A673 (cell line): Measurements from ENCODE around the gene SOS1. TPM values are rescaled to one million over a fixed set of nuclear protein-coding genes. Genes with fewer than 3 reads are reported as not detected.

ENCODE experiments used
- BruUV-seq: library from RNA; stranded (reverse); fragments of 400-500 nt; replicated peaks from 2 replicates; lab custom pipeline; 2021; lab: Mats Ljungman, UMichigan
- CTCF ChIA-PET: fragments of 300-600 bp; sonication (Branson Sonifier 250); formaldehyde crosslinking; loops from one replicate; lab custom pipeline; 2022; ENCODE audit warnings: antibody characterized with exemption; lab: Charles Lee
- POLR2A ChIA-PET: fragments of 300-600 bp; sonication (Branson Sonifier 250); formaldehyde crosslinking; loops from one replicate; lab custom pipeline; 2022; ENCODE audit warnings: antibody characterized with exemption; ENCODE audit not compliant: low non-redundant PET; lab: Charles Lee
- DNase-seq: peaks from one replicate; pipeline ENCODE4 v3.0.0-alpha.2; 2015; ENCODE audit warnings: low spot score
- H3K27ac ChIP-seq: fragments of 200-600 bp; sonication (generic); 2 replicates; pipeline ENCODE4 v1.5.1; 2016; ENCODE audit warnings: mixed run types, low read depth, mild to moderate bottlenecking, mixed read lengths, antibody characterized with exemption, low read length; ENCODE audit not compliant: poor library complexity, severe bottlenecking
- H3K27me3 ChIP-seq: fragments of 200-600 bp; sonication (generic); replicated peaks from 2 replicates; pipeline ENCODE4 v1.6.1; 2017; ENCODE audit warnings: mixed run types, low read depth, mild to moderate bottlenecking, mixed read lengths, antibody characterized with exemption, low read length; ENCODE audit not compliant: insufficient read depth, poor library complexity
- H3K36me3 ChIP-seq: fragments of 200-600 bp; sonication (generic); 2 replicates; pipeline ENCODE4 v1.6.1; 2016; ENCODE audit warnings: mixed run types, mild to moderate bottlenecking, mixed read lengths, antibody characterized with exemption, low read length; ENCODE audit not compliant: insufficient read depth, poor library complexity, severe bottlenecking
- H3K4me1 ChIP-seq: fragments of 200-600 bp; sonication (generic); 2 replicates; pipeline ENCODE4 v1.6.1; 2017; ENCODE audit warnings: mixed run types, mild to moderate bottlenecking, mixed read lengths, antibody characterized with exemption, low read length; ENCODE audit not compliant: insufficient read depth, poor library complexity, severe bottlenecking
- H3K4me3 ChIP-seq: fragments of 200-600 bp; sonication (generic); 2 replicates; pipeline ENCODE4 v1.5.1; 2016; ENCODE audit warnings: low read depth, mixed run types, mild to moderate bottlenecking, mixed read lengths, low read length; ENCODE audit not compliant: poor library complexity, severe bottlenecking
- H3K9me3 ChIP-seq: fragments of 200-600 bp; sonication (generic); 2 replicates; pipeline ENCODE4 v1.6.1; 2016; ENCODE audit warnings: mixed run types, low read depth, mild to moderate bottlenecking, mixed read lengths, antibody characterized with exemption, low read length; ENCODE audit not compliant: poor library complexity, severe bottlenecking
- CTCF ChIP-seq: fragments of 300-800, 200-600 bp; sonication (generic); conservative IDR thresholded peaks from 2 replicates; pipeline ENCODE4 v1.5.1; 2017; ENCODE audit warnings: low read depth, mild to moderate bottlenecking, antibody characterized with exemption, low read length, moderate library complexity, mixed read lengths
- EZH2 ChIP-seq: fragments of 200-600 bp; sonication (generic); IDR thresholded peaks from 2 replicates; pipeline ENCODE4 v1.6.1; 2017; ENCODE audit warnings: borderline replicate concordance, low read depth, mild to moderate bottlenecking, mixed read lengths, antibody characterized with exemption, low read length; ENCODE audit not compliant: poor library complexity, severe bottlenecking
- intact Hi-C: fragments of 100-400 bp; cut with micrococcal nuclease; formaldehyde crosslinking; loops from one replicate; pipeline ENCODE4 v1.10.0; 2022; ENCODE audit not compliant: unreplicated experiment
- total RNA-seq: library from RNA; stranded (reverse); gene quantifications from 2 replicates; pipeline ENCODE4 v1.2.3, GENCODE V29; 2021

Gene SOS1
- total RNA-seq, 1 experiment from 2014 or later: 37.8 TPM

GRCh38 chr2:39107724-39108273 is 13.1 kb downstream of the SOS1 start:
- H3K4me3 ChIP-seq: no peak overlapping the region

GRCh38 chr2:39107156-39107555 is 13.7 kb downstream of the SOS1 start:
- Histone ChIP-seq H3K27ac (peak overlapping the region; percentile 48), H3K4me1 (peaks cover 19% of the 10 kb centered on the region), H3K9me3 (no peaks in the 10 kb centered on the region), H3K36me3 (no peaks in the 10 kb centered on the region), H3K27me3 (no peaks in the 10 kb centered on the region), H3K4me3 (no peak overlapping the region)
- BruUV-seq: no TSS peak
- POLR2A ChIA-PET: no interaction called here
- DNase-seq: peak; percentile 82
- TF ChIP-seq EZH2: no peak
- no peak for TF ChIP-seq CTCF
- intact Hi-C loops: no loop called here
- CTCF ChIA-PET: no interaction called here

More at GRCh38 chr2:39107724-39108273, 13.1 kb downstream of the SOS1 start:
- peak overlapping the region; percentile 48 for H3K27ac ChIP-seq
- H3K36me3 ChIP-seq: no peaks in the 10 kb centered on the region
- no peaks in the 10 kb centered on the region for H3K27me3 ChIP-seq
- TF ChIP-seq EZH2: no peak
- no peak for TF ChIP-seq CTCF
- POLR2A ChIA-PET: no interaction called here
- peak; percentile 16 for DNase-seq
- CTCF ChIA-PET: no interaction called here
- H3K9me3 ChIP-seq: no peaks in the 10 kb centered on the region
- no TSS peak for BruUV-seq
- intact Hi-C loops: no loop called here
- peaks cover 19% of the 10 kb centered on the region for H3K4me1 ChIP-seq

GRCh38 chr2:39099870-39100728 is 20.8 kb downstream of the SOS1 start:
- H3K4me1 ChIP-seq: no peaks in the 10 kb centered on the region
- POLR2A ChIA-PET: no interaction called here
- no peak for DNase-seq
- TF ChIP-seq CTCF (no peak), EZH2 (no peak)
- H3K27ac ChIP-seq: no peak overlapping the region
- no peaks in the 10 kb centered on the region for H3K27me3 ChIP-seq
- BruUV-seq: no TSS peak
- no peak overlapping the region for H3K4me3 ChIP-seq
- CTCF ChIA-PET: no interaction called here
- intact Hi-C loops: no loop called here
- H3K9me3 ChIP-seq: no peaks in the 10 kb centered on the region
- H3K36me3 ChIP-seq: no peaks in the 10 kb centered on the region
